Jurkat, Clone E6-1 (cell line): ENCODE data around the gene LRRC75A.
A peak's percentile ranks its signal among the peaks of the same experiment; 100 is the strongest.

Experiments
- DNase-seq: peaks from one replicate; pipeline ENCODE4 v3.0.0-alpha.2; 2011; ENCODE audit warnings: low read depth, low spot score
- H3K4me3 ChIP-seq: 2 replicates; pipeline ENCODE4 v1.5.1; 2011; ENCODE audit warnings: mild to moderate bottlenecking, low read length, control low read depth, moderate library complexity

LRRC75A gene

GRCh38 chr17:16495980-16496819, 4.2 kb upstream of the LRRC75A start:
- DNase-seq = no peak
- no peak overlapping the region for H3K4me3 ChIP-seq

DNA sequence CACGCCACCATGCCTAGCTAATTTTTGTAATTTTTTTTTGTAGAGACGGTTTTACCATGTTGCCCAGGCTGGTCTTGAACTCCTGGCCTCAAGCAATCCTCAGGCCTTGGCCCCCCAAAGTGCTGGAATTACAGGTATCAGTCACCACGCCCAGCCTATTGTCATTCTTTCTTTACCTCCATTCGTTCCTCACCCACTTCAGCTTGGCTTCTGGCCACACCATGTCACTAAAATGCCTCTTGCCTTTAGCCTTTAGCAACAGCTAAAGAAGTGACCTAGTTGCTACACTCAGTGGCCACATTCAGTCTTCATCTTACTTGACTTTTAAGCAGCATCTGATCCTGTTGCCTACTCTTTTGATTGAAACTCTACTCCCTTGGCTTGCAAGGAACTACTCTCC, 3.6 kb upstream of the LRRC75A start:
- no peak for DNase-seq
- H3K4me3 ChIP-seq = no peak overlapping the region

DNA sequence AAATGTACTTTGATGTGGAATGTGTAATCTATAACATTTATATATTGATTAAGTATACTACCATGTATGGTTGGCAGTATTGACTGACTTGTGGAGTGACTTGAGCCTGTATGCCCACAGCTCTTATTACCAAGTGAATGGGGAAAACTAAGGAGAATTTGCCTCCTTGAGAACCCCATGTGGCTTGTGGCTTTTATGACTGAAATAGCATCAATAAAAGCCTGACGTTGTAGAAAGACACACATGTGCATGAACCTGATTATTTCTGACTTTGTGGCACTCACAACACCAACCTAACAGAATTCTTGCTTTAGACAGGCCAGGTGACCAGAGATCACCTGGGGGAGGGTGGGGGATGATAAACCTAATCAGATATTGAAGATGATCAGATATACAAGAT, 2.1 kb upstream of the LRRC75A start:
- no peak overlapping the region for H3K4me3 ChIP-seq
- DNase-seq = no peak

GRCh38 chr17:16493531-16494046, 1.6 kb upstream of the LRRC75A start:
- DNase-seq = no peak
- no peak overlapping the region for H3K4me3 ChIP-seq

- peak overlapping the region; percentile 31 for H3K4me3 ChIP-seq
- DNase-seq = no peak
Measured at GRCh38 chr17:16492613-16493530, 879 bp upstream of the LRRC75A start.

GRCh38 chr17:16491131-16491702, 776 bp downstream of the LRRC75A start:
- H3K4me3 ChIP-seq = peak overlapping the region; percentile 45
- no peak for DNase-seq

DNA sequence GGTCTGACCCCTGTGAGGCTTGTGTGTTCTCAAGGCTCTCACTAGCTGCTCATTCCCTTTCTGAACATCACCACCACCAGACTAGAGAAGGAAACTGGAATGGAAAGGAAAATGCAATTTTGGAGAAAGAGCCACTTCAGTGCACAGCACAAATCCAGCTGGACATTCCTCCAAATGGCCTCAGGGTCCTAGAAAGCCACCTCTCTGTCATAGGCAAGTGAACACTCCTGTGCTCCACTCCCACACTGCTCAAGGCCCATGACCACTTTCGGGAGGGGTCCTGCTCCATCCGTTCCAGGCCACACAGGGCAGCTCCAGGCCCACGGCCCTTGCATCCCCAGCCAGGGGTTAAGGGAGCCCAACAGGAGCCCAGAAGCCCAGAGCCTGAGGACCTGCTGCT, 2.6 kb downstream of the LRRC75A start:
- DNase-seq = no peak
- H3K4me3 ChIP-seq = no peak overlapping the region

GRCh38 chr17:16488968-16489337, 3.0 kb downstream of the LRRC75A start:
- no peak overlapping the region for H3K4me3 ChIP-seq
- no peak for DNase-seq

GRCh38 chr17:16488186-16488967, 3.6 kb downstream of the LRRC75A start:
- H3K4me3 ChIP-seq = no peak overlapping the region
- DNase-seq = no peak

- no peak for DNase-seq
Measured at GRCh38 chr17:16486373-16487250, 5.4 kb downstream of the LRRC75A start.

GRCh38 chr17:16484445-16485175, 7.4 kb downstream of the LRRC75A start:
- H3K4me3 ChIP-seq = no peak overlapping the region
- no peak for DNase-seq

More at GRCh38 chr17:16486373-16487250, 5.4 kb downstream of the LRRC75A start:
- no peak overlapping the region for H3K4me3 ChIP-seq

DNA sequence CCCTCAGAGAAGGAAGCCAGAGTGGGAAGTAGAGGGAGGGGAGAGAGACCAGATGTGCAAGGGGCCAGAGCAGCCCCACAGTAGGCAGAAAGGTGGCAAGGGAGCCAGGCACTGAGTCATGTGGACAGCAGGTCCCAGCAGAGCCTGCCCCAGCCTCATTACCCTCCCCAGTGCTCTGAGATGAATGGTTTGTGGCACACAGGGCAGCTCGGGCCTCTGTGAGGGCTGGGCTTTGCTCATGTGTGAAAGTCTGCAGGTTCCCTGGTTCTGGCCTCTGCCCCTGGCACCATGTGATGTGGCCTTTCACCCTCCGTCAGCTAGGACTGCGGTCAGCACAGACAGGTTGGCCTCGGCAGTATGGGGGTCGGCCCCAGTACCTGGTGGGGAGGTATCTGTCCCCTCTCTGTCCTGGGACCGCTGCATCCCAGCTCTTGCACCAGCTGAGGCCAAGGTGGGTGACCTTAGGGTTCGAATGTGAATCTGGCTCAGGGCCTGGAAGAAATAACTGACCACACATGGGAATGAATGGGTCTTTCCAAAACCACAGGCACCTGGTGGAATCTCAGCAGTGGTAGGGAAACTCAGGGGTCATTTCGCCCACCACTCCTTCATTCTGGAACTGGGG, 8.9 kb downstream of the LRRC75A start:
- no peak overlapping the region for H3K4me3 ChIP-seq
- no peak for DNase-seq

- no peak overlapping the region for H3K4me3 ChIP-seq
- DNase-seq = no peak
Measured at GRCh38 chr17:16482253-16482652, 9.7 kb downstream of the LRRC75A start.

- H3K4me3 ChIP-seq = no peak overlapping the region
- no peak for DNase-seq
Measured at GRCh38 chr17:16480995-16481394, 11.0 kb downstream of the LRRC75A start.

DNA sequence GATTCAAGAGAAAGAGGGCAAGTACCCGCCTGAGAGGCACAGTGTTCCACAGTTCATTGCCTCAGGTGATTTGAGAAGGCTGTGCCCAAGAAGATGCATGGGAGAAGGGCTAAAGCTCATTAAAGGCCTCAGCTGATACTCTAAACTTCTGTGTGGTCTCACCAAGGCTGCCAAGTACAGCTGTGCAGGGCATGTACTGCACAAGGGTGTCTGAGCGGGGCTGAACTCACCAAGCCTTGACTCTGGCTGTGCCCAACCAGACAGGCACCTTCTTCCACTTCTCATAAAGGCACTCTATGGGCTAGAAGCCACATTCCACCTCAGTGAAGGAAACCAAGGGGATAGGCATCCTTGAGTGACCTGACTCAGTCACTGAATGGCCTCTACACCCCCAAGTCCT, 12.7 kb downstream of the LRRC75A start:
- H3K4me3 ChIP-seq = no peak overlapping the region

DNA sequence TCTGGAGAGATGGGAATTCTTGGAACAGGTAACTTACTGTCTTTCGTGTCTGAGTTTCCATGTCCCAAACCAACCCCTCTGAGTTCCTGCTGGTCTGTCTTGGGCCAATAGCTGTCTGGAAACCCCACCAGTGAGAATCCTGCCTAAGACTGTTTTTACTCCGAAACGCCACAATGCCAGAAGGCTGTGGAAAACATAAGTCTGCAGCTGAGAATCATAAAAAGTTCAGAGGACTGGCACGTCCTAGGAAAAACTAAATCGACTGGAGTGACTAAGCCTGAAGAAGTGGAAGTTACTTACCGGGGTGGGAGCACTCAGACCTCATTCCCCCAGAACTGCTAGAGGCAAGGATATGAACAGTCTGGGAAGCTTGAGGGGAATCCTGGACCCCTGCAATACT, 13.3 kb downstream of the LRRC75A start:
- no peak for DNase-seq
- no peak overlapping the region for H3K4me3 ChIP-seq

More for the DNA sequence above, 12.7 kb downstream of the LRRC75A start:
- no peak for DNase-seq

- DNase-seq = no peak
- H3K4me3 ChIP-seq = no peak overlapping the region
Measured at GRCh38 chr17:16477666-16478065, 14.3 kb downstream of the LRRC75A start.
